ENCODE measurements around the gene KDM8.

KDM8 gene

GRCh38 chr16:27210174-27210573 is 6.8 kb downstream of the KDM8 start:
- Histone ChIP-seq H4K20me1 (ENCODE audit: low read depth, low read length) (no peaks in the 10 kb centered on the region), H3K9ac (ENCODE audit: low read length) (no peak overlapping the region), H3K4me2 (ENCODE audit: low read depth, low read length, poor library complexity, severe bottlenecking) (no peak overlapping the region), H3K36me3 (ENCODE audit: low read length) (no peaks in the 10 kb centered on the region), H2AFZ (ENCODE audit: low read depth, low read length, severe bottlenecking) (no peak overlapping the region), H3F3A (ENCODE audit: insufficient read depth) (peaks cover 7% of the 10 kb centered on the region), H3K9me3 (ENCODE audit: insufficient read depth, low read length) (no peaks in the 10 kb centered on the region), H3K9me2 (replicated peaks; ENCODE audit: insufficient read depth, low read length) (no peaks in the 10 kb centered on the region), H3K27ac (ENCODE audit: low read depth, low read length) (no peak overlapping the region), H3K79me2 (ENCODE audit: insufficient read depth, low read length) (no peaks in the 10 kb centered on the region), H3K4me3 (ENCODE audit: insufficient read depth, low read length, poor library complexity, severe bottlenecking) (no peak overlapping the region), H3K27me3 (ENCODE audit: low read length) (no peaks in the 10 kb centered on the region)
- TF ChIP-seq EZH2phosphoT487 (conservative IDR thresholded peaks at IDR 0.05; ENCODE audit: low read length) (no peak), CTCF (IDR thresholded peaks at IDR 0.05; ENCODE audit: insufficient read depth, low read length, poor library complexity, severe bottlenecking) (no peak)

GRCh38 chr16:27211026-27211425 is 7.7 kb downstream of the KDM8 start:
- TF ChIP-seq CTCF (IDR thresholded peaks at IDR 0.05; ENCODE audit: insufficient read depth, low read length, poor library complexity, severe bottlenecking) (no peak), EZH2phosphoT487 (conservative IDR thresholded peaks at IDR 0.05; ENCODE audit: low read length) (no peak)
- no peaks in the 10 kb centered on the region for H4K20me1 ChIP-seq (ENCODE audit: low read depth, low read length)
- H3F3A ChIP-seq (ENCODE audit: insufficient read depth) = no peaks in the 10 kb centered on the region
- no peaks in the 10 kb centered on the region for H3K9me2 ChIP-seq (replicated peaks; ENCODE audit: insufficient read depth, low read length)
- H3K9me3 ChIP-seq (ENCODE audit: insufficient read depth, low read length) = no peaks in the 10 kb centered on the region
- no peaks in the 10 kb centered on the region for H3K36me3 ChIP-seq (ENCODE audit: low read length)
- H3K9ac ChIP-seq (ENCODE audit: low read length) = no peak overlapping the region
- H2AFZ ChIP-seq (ENCODE audit: low read depth, low read length, severe bottlenecking) = no peak overlapping the region
- H3K4me3 ChIP-seq (ENCODE audit: insufficient read depth, low read length, poor library complexity, severe bottlenecking) = no peak overlapping the region
- no peaks in the 10 kb centered on the region for H3K79me2 ChIP-seq (ENCODE audit: insufficient read depth, low read length)
- H3K27ac ChIP-seq (ENCODE audit: low read depth, low read length) = no peak overlapping the region
- H3K4me2 ChIP-seq (ENCODE audit: low read depth, low read length, poor library complexity, severe bottlenecking) = no peak overlapping the region
- H3K27me3 ChIP-seq (ENCODE audit: low read length) = no peaks in the 10 kb centered on the region

- Histone ChIP-seq H4K20me1 (ENCODE audit: low read depth, low read length) (no peaks in the 10 kb centered on the region), H3K27ac (ENCODE audit: low read depth, low read length) (no peak overlapping the region), H3K79me2 (ENCODE audit: insufficient read depth, low read length) (no peaks in the 10 kb centered on the region), H3K9ac (ENCODE audit: low read length) (no peak overlapping the region), H3K36me3 (ENCODE audit: low read length) (no peaks in the 10 kb centered on the region), H3K27me3 (ENCODE audit: low read length) (no peaks in the 10 kb centered on the region), H3K4me2 (ENCODE audit: low read depth, low read length, poor library complexity, severe bottlenecking) (no peak overlapping the region), H3K9me3 (ENCODE audit: insufficient read depth, low read length) (no peaks in the 10 kb centered on the region), H3F3A (ENCODE audit: insufficient read depth) (no peaks in the 10 kb centered on the region), H3K9me2 (replicated peaks; ENCODE audit: insufficient read depth, low read length) (no peaks in the 10 kb centered on the region), H2AFZ (ENCODE audit: low read depth, low read length, severe bottlenecking) (no peak overlapping the region), H3K4me3 (ENCODE audit: insufficient read depth, low read length, poor library complexity, severe bottlenecking) (no peak overlapping the region)
- TF ChIP-seq CTCF (IDR thresholded peaks at IDR 0.05; ENCODE audit: insufficient read depth, low read length, poor library complexity, severe bottlenecking) = no peak
- no peak for TF ChIP-seq EZH2phosphoT487 (conservative IDR thresholded peaks at IDR 0.05; ENCODE audit: low read length)
Observed at GRCh38 chr16:27214084-27214961, 11.0 kb downstream of the KDM8 start.
